B cell (primary cell): ENCODE measurements around the gene EIF1AX.

Source experiments
- CTCF ChIP-seq: fragments of 200-600 bp; IDR thresholded peaks from one replicate; pipeline ENCODE4 v1.8.0; 2022; ENCODE audit warnings: antibody characterized with exemption, mild to moderate bottlenecking
- EZH2 ChIP-seq: IDR thresholded peaks from 2 replicates; pipeline ENCODE4 v1.6.1; 2012; ENCODE audit warnings: borderline replicate concordance, low read depth, mild to moderate bottlenecking, moderate library complexity, low read length; ENCODE audit not compliant: insufficient read depth, poor library complexity, severe bottlenecking

GRCh38 chrX:20101934-20102581 is 39.6 kb downstream of the EIF1AX start:
- no peak for TF ChIP-seq CTCF
- TF ChIP-seq EZH2: no peak
